HEK293T (cell line): ENCODE measurements around the gene SP2.

Experiments
- BHLHE40 ChIP-seq: fragments of 450-650 bp; IDR thresholded peaks from 2 replicates; pipeline ENCODE4 v1.6.1; 2016; ENCODE audit warnings: mild to moderate bottlenecking, moderate library complexity, borderline replicate concordance
- ELF4 ChIP-seq: fragments of 450-650 bp; IDR thresholded peaks from 2 replicates; pipeline ENCODE4 v1.6.1; 2017; ENCODE audit warnings: antibody characterized with exemption
- FOXA1 ChIP-seq: fragments of 450-650 bp; IDR thresholded peaks from 2 replicates; pipeline ENCODE4 v1.6.1; 2016; ENCODE audit warnings: mild to moderate bottlenecking
- FOXK2 ChIP-seq: fragments of 450-650 bp; IDR thresholded peaks from 2 replicates; pipeline ENCODE4 v1.6.1; 2016; ENCODE audit warnings: mild to moderate bottlenecking
- FOXM1 ChIP-seq: fragments of 450-650 bp; IDR thresholded peaks from 2 replicates; pipeline ENCODE4 v1.6.1; 2017; ENCODE audit warnings: mild to moderate bottlenecking, borderline replicate concordance
- HDGF ChIP-seq: fragments of 450-650 bp; IDR thresholded peaks from 2 replicates; pipeline ENCODE4 v1.6.1; 2017; ENCODE audit warnings: antibody characterized with exemption, borderline replicate concordance
- L3MBTL2 ChIP-seq: fragments of 450-650 bp; conservative IDR thresholded peaks from 2 replicates; pipeline ENCODE4 v1.6.1; 2016; ENCODE audit warnings: mild to moderate bottlenecking
- LEF1 ChIP-seq: fragments of 450-650 bp; IDR thresholded peaks from 2 replicates; pipeline ENCODE4 v1.6.1; 2017; ENCODE audit warnings: mild to moderate bottlenecking, borderline replicate concordance
- NFRKB ChIP-seq: fragments of 450-650 bp; IDR thresholded peaks from 2 replicates; pipeline ENCODE4 v1.6.1; 2016; ENCODE audit warnings: mild to moderate bottlenecking, moderate library complexity
- PKNOX1 ChIP-seq: fragments of 450-650 bp; IDR thresholded peaks from 2 replicates; pipeline ENCODE4 v1.6.1; 2016
- SP1 ChIP-seq: fragments of 450-650 bp; IDR thresholded peaks from 2 replicates; pipeline ENCODE4 v1.6.1; 2017
- SUZ12 ChIP-seq: fragments of 450-650 bp; IDR thresholded peaks from 2 replicates; pipeline ENCODE4 v1.6.1; 2016; ENCODE audit warnings: mild to moderate bottlenecking
- TARDBP ChIP-seq: fragments of 450-650 bp; IDR thresholded peaks from 2 replicates; pipeline ENCODE4 v1.6.1; 2016

DNA sequence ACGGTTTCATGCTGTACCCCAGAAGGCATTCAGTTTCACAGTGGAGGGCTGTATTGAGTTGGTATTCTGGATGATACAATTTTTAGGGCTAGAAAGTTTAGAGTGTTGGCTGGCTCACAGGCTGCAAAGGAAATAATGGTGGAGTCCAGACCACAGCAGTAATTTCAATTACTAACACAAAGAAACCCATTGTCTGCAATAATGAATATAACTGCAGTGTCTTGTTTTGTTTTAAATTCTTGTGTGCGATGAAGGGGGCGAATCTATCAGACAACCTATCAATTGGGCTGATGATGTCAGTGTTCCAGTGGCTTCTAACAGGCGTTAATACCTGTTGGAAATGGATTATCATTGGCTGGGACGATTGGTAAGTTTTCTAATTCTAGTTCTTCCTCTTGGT is 1.5 kb downstream of the SP2 start:
- TF ChIP-seq FOXM1: no peak
- TF ChIP-seq SUZ12: no peak
- no peak for TF ChIP-seq LEF1
- no peak for TF ChIP-seq PKNOX1
- TF ChIP-seq BHLHE40: no peak
- no peak for TF ChIP-seq NFRKB
- no peak for TF ChIP-seq FOXA1
- no peak for TF ChIP-seq TARDBP
- TF ChIP-seq ELF4: no peak
- no peak for TF ChIP-seq HDGF
- no peak for TF ChIP-seq SP1
- TF ChIP-seq FOXK2: no peak
- no peak for TF ChIP-seq L3MBTL2
